ENCODE data around the gene TCIRG1.

Gene TCIRG1

DNA sequence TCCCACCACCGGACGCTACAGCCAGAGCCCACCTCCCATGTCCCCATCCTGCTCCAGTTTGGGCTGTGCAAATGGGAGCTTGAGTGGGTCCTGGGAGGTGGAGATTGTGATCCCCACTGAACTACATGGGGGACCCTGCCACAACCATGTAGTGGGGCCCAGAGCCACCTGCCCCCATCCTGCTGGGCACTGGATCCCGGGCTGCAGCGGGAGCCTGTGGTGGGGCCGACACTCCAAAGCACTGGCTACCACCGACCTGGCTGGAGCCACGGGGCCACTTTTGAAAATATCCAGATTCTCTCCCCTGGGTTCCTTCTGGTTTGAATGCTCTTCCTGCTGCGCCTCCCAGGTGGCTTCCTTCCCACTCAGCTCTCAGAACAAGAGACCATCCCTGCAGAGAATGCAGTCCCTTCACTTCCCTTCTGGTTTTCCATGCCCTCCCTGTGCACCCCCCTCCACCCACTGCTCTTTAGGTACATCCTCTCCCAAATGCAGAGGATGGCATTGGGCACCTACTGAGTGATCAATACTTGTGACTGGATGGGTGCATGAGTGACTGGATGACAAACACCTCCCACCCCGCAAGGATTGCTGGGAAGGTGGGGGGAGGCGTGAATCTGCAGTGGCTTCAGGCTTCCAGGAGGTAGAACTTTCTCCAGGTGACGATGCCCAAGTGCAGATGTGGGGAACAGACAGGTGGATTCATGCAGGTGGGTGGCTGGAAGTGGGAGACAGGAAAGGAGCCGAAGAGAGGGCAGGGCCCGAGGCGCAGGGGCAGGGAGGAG is 34.1 kb upstream of the TCIRG1 start:
- TF ChIP-seq, protein P1, sequence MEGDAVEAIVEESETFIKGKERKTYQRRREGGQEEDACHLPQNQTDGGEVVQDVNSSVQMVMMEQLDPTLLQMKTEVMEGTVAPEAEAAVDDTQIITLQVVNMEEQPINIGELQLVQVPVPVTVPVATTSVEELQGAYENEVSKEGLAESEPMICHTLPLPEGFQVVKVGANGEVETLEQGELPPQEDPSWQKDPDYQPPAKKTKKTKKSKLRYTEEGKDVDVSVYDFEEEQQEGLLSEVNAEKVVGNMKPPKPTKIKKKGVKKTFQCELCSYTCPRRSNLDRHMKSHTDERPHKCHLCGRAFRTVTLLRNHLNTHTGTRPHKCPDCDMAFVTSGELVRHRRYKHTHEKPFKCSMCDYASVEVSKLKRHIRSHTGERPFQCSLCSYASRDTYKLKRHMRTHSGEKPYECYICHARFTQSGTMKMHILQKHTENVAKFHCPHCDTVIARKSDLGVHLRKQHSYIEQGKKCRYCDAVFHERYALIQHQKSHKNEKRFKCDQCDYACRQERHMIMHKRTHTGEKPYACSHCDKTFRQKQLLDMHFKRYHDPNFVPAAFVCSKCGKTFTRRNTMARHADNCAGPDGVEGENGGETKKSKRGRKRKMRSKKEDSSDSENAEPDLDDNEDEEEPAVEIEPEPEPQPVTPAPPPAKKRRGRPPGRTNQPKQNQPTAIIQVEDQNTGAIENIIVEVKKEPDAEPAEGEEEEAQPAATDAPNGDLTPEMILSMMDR (IDR thresholded peaks at IDR 0.05; ENCODE audit: insufficient read depth, low read length, poor library complexity, severe bottlenecking) = no peak

DNA sequence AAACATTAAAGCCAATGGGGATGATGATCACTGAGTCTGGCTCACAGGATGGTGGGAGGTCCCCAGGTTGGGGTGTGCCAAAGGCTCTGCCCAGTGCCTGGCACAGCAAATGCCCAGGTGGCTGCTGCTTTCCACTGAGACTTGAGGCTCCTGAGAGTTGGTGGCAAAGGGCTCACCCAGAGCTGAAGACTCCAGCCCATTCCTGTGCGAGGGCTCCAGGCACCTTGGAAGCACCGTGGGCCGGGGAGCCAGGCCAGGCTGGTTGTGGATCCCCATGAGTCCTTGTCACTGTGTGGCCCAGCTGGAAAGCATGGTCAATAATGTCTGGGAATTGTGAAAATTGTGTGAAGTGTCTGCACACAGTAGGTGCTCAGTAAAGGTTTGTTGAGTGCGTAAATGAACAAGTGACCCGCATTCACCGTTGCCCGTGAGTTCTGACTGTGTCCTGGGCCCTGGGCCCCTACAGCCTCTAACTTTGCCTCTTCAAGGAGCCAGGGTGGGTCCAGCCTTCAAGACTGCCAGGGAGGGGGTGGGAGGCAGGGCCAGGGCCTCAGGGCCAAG is 32.1 kb upstream of the TCIRG1 start:
- no peak for TF ChIP-seq EZH2phosphoT487 (conservative IDR thresholded peaks at IDR 0.05; ENCODE audit: low read length)
- TF ChIP-seq, protein P1 (IDR thresholded peaks at IDR 0.05; ENCODE audit: insufficient read depth, low read length, poor library complexity, severe bottlenecking) = no peak
- Histone ChIP-seq H3K27ac (ENCODE audit: low read depth, low read length) (no peak overlapping the region), H3F3A (ENCODE audit: insufficient read depth) (peaks cover 19% of the 10 kb centered on the region), H4K20me1 (ENCODE audit: low read depth, low read length) (no peaks in the 10 kb centered on the region), H3K9me3 (ENCODE audit: insufficient read depth, low read length) (no peaks in the 10 kb centered on the region), H3K27me3 (ENCODE audit: low read length) (no peaks in the 10 kb centered on the region), H3K79me2 (ENCODE audit: insufficient read depth, low read length) (no peaks in the 10 kb centered on the region), H3K9ac (ENCODE audit: low read length) (no peak overlapping the region), H3K4me2 (ENCODE audit: low read depth, low read length, poor library complexity, severe bottlenecking) (no peak overlapping the region), H3K9me2 (replicated peaks; ENCODE audit: insufficient read depth, low read length) (no peaks in the 10 kb centered on the region), H2AFZ (ENCODE audit: low read depth, low read length, severe bottlenecking) (no peak overlapping the region), H3K4me3 (ENCODE audit: insufficient read depth, low read length, poor library complexity, severe bottlenecking) (no peak overlapping the region), H3K36me3 (ENCODE audit: low read length) (no peaks in the 10 kb centered on the region)

More for the DNA sequence above, 34.1 kb upstream of the TCIRG1 start:
- no peaks in the 10 kb centered on the region for H3K79me2 ChIP-seq (ENCODE audit: insufficient read depth, low read length)
- H3K36me3 ChIP-seq (ENCODE audit: low read length) = no peaks in the 10 kb centered on the region
- H3K9ac ChIP-seq (ENCODE audit: low read length) = peak overlapping the region; percentile 65
- H3K4me2 ChIP-seq (ENCODE audit: low read depth, low read length, poor library complexity, severe bottlenecking) = peak overlapping the region; percentile 68
- H4K20me1 ChIP-seq (ENCODE audit: low read depth, low read length) = no peaks in the 10 kb centered on the region
- no peak overlapping the region for H3K4me3 ChIP-seq (ENCODE audit: insufficient read depth, low read length, poor library complexity, severe bottlenecking)
- no peak overlapping the region for H3K27ac ChIP-seq (ENCODE audit: low read depth, low read length)
- no peaks in the 10 kb centered on the region for H3K27me3 ChIP-seq (ENCODE audit: low read length)
- no peaks in the 10 kb centered on the region for H3K9me3 ChIP-seq (ENCODE audit: insufficient read depth, low read length)
- H3F3A ChIP-seq (ENCODE audit: insufficient read depth) = peaks cover 21% of the 10 kb centered on the region
- H3K9me2 ChIP-seq (replicated peaks; ENCODE audit: insufficient read depth, low read length) = no peaks in the 10 kb centered on the region
- H2AFZ ChIP-seq (ENCODE audit: low read depth, low read length, severe bottlenecking) = no peak overlapping the region

DNA sequence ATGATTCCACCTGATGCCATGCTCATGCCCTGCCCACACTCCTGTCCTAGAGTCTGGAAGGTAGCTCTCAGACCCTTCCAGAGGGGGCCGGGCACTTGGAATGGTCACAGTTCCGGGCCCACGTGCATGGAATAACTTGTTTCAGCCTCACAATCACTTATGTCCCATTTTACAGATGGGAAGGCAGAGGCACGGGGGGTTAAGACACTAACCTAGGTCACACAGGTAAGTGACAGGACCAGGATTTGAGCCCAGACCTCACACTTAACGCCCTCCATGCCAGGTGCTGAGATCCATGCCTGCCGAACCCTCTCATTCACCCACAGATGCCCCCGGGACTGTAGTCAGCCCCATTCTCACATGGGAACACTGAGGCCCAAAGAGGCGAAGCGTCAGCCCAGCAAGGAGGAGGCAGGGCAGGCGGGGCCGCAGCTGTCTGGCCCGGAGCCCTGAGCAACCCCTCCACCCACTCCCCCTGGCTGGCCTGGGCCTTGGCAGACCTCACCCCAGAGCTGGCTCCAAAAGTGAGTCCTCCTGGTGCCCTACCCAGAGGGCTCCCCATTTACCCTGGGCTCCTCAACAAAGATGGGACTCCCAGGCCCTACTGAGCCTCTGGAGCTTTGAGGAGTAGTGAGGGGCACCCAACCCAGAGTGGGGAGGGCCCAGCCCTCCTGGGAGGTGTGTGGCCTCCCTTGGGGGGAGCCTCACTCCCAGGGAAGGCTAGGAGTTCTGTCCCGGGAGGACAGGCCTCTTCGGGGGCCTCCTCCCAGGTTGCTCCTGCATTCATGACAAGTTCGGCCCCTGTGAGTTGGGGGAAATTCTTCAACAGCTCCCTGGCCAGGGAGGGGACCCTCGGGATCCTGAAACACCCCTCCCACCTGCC is 31.1 kb upstream of the TCIRG1 start:
- no peak overlapping the region for H3K4me3 ChIP-seq (ENCODE audit: insufficient read depth, low read length, poor library complexity, severe bottlenecking)
- no peak overlapping the region for H3K9ac ChIP-seq (ENCODE audit: low read length)
- TF ChIP-seq, protein P1 (IDR thresholded peaks at IDR 0.05; ENCODE audit: insufficient read depth, low read length, poor library complexity, severe bottlenecking) = no peak
- no peak for TF ChIP-seq EZH2phosphoT487 (conservative IDR thresholded peaks at IDR 0.05; ENCODE audit: low read length)
- H2AFZ ChIP-seq (ENCODE audit: low read depth, low read length, severe bottlenecking) = no peak overlapping the region
- no peaks in the 10 kb centered on the region for H3K9me3 ChIP-seq (ENCODE audit: insufficient read depth, low read length)
- H3K27ac ChIP-seq (ENCODE audit: low read depth, low read length) = no peak overlapping the region
- no peak overlapping the region for H3K4me2 ChIP-seq (ENCODE audit: low read depth, low read length, poor library complexity, severe bottlenecking)
- no peaks in the 10 kb centered on the region for H3K27me3 ChIP-seq (ENCODE audit: low read length)
- no peaks in the 10 kb centered on the region for H3K9me2 ChIP-seq (replicated peaks; ENCODE audit: insufficient read depth, low read length)
- no peaks in the 10 kb centered on the region for H3K79me2 ChIP-seq (ENCODE audit: insufficient read depth, low read length)
- H3F3A ChIP-seq (ENCODE audit: insufficient read depth) = peaks cover 8% of the 10 kb centered on the region
- no peaks in the 10 kb centered on the region for H4K20me1 ChIP-seq (ENCODE audit: low read depth, low read length)
- H3K36me3 ChIP-seq (ENCODE audit: low read length) = no peaks in the 10 kb centered on the region

Data from SU-DHL-6 (cell line).